HEK293 (cell line): Measurements from ENCODE around the gene FUCA1.

Experiments
- SP7 ChIP-seq: fragments of 450-650 bp; formaldehyde crosslinking; IDR thresholded peaks from 2 replicates; pipeline ENCODE4 v1.5.1; 2016; ENCODE audit warnings: missing biosample characterization, missing genetic modification characterization
- ZEB2 ChIP-seq: fragments of 450-650 bp; formaldehyde crosslinking; IDR thresholded peaks from 2 replicates; pipeline ENCODE4 v1.5.1; 2016; ENCODE audit warnings: missing biosample characterization, missing genetic modification characterization
- ZSCAN16 ChIP-seq: fragments of 450-650 bp; formaldehyde crosslinking; IDR thresholded peaks from 2 replicates; pipeline ENCODE4 v1.5.1; 2016; ENCODE audit warnings: missing biosample characterization, missing genetic modification characterization
- ZSCAN23 ChIP-seq: fragments of 450-650 bp; formaldehyde crosslinking; IDR thresholded peaks from 2 replicates; pipeline ENCODE4 v1.5.1; 2016; ENCODE audit warnings: missing biosample characterization, missing genetic modification characterization
- TF ChIP-seq, protein P1 (sequence below): fragments of 450-650 bp; formaldehyde crosslinking; IDR thresholded peaks from 2 replicates; pipeline ENCODE4 v1.5.1; 2016; ENCODE audit warnings: missing biosample characterization, missing genetic modification characterization
- TF ChIP-seq, protein P2 (sequence below): fragments of 450-650 bp; formaldehyde crosslinking; IDR thresholded peaks from 2 replicates; pipeline ENCODE4 v1.5.1; 2016; ENCODE audit warnings: missing biosample characterization, missing genetic modification characterization

DNA sequence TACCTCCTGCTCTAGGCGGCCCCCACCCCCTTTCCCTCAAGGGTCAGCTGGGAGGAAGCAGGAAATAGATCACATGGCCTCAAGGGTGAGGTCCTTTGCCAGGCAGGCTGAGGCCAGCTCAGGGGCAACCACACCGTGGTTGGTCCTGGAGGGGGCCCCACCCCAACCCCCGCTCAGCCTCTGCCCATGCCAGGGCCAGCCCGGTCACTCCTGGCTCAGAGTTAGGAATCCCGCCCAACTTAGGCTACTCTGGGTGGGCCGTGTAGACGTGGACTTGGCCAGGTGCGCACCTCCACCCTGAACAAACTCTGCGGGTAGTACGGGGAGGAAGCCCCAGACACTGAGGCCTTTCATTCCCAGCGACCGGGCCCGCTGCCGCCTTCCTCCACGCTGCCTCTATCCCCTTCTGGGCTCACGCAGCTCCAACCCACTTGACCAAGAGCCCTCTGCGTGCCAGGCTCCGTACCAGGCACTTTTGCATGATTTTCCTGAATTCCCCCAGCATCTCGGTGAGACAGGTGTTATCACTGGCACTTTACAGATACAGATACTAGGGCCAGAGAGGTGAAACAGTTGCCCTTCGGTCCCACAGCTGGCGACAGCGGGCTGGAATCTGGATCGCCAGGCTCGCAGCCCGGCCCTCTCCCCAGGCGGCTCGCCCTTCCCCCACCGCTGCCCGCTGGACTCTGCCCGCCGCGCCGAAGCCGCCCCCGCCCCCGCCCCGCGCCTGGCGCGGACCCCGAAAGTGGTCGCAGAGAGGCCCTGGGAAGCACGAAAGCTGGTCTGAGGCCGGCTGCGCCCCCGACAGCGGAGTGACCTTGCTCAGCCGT lies 68.3 kb downstream of the FUCA1 start:
- TF ChIP-seq, protein P1, sequence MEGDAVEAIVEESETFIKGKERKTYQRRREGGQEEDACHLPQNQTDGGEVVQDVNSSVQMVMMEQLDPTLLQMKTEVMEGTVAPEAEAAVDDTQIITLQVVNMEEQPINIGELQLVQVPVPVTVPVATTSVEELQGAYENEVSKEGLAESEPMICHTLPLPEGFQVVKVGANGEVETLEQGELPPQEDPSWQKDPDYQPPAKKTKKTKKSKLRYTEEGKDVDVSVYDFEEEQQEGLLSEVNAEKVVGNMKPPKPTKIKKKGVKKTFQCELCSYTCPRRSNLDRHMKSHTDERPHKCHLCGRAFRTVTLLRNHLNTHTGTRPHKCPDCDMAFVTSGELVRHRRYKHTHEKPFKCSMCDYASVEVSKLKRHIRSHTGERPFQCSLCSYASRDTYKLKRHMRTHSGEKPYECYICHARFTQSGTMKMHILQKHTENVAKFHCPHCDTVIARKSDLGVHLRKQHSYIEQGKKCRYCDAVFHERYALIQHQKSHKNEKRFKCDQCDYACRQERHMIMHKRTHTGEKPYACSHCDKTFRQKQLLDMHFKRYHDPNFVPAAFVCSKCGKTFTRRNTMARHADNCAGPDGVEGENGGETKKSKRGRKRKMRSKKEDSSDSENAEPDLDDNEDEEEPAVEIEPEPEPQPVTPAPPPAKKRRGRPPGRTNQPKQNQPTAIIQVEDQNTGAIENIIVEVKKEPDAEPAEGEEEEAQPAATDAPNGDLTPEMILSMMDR = no peak
- TF ChIP-seq, protein P2, sequence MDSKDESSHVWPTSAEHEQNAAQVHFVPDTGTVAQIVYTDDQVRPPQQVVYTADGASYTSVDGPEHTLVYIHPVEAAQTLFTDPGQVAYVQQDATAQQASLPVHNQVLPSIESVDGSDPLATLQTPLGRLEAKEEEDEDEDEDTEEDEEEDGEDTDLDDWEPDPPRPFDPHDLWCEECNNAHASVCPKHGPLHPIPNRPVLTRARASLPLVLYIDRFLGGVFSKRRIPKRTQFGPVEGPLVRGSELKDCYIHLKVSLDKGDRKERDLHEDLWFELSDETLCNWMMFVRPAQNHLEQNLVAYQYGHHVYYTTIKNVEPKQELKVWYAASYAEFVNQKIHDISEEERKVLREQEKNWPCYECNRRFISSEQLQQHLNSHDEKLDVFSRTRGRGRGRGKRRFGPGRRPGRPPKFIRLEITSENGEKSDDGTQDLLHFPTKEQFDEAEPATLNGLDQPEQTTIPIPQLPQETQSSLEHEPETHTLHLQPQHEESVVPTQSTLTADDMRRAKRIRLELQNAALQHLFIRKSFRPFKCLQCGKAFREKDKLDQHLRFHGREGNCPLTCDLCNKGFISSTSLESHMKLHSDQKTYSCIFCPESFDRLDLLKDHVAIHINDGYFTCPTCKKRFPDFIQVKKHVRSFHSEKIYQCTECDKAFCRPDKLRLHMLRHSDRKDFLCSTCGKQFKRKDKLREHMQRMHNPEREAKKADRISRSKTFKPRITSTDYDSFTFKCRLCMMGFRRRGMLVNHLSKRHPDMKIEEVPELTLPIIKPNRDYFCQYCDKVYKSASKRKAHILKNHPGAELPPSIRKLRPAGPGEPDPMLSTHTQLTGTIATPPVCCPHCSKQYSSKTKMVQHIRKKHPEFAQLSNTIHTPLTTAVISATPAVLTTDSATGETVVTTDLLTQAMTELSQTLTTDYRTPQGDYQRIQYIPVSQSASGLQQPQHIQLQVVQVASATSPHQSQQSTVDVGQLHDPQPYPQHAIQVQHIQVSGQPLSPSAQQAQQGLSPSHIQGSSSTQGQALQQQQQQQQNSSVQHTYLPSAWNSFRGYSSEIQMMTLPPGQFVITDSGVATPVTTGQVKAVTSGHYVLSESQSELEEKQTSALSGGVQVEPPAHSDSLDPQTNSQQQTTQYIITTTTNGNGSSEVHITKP (tag by site-specific recombination) = no peak
- TF ChIP-seq ZSCAN16 (tag by site-specific recombination) (no peak), ZSCAN23 (tag by site-specific recombination) (no peak), ZEB2 (no peak), SP7 (no peak)
